GM10847 (cell line): ENCODE measurements around the gene WDR64.

Experiments
- POLR2A ChIP-seq: IDR thresholded peaks from 2 replicates; pipeline ENCODE4 v1.6.1; 2011; ENCODE audit not compliant: insufficient read length; ENCODE audit errors: extremely low read depth

The WDR64 gene

GRCh38 chr1:241652012-241652411, at the start of gene WDR64:
Gene WDR64, plus strand, starts transcription at chr1:241652281. Its CDS starts 204 bp downstream, at chr1:241652485.
- TF ChIP-seq POLR2A: no peak

DNA sequence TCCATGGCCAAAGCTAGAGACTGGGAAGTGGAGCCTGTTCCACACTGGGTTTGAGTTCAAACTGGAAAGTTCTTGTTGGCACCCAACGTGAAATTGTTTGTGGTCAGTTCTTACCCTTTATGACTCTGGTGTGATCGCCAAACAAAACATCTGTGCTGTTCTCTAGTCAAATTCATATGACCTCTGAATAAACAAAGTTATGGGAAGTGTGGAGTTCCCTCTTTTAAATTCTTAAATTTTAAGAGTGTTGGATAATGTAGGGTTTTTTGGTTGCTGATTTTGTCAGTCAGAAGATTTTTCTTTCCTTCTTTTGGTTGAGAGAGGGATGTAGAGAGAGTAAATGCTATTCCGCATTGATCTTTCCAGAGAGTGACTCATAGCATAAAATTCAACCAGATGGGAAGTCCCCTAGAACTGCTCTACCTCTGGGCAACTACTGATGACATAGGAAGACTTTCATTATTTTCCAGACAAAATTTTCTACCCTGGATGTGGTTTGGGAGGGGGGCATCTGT, 48.3 kb upstream of the WDR64 start:
- no peak for TF ChIP-seq POLR2A

DNA sequence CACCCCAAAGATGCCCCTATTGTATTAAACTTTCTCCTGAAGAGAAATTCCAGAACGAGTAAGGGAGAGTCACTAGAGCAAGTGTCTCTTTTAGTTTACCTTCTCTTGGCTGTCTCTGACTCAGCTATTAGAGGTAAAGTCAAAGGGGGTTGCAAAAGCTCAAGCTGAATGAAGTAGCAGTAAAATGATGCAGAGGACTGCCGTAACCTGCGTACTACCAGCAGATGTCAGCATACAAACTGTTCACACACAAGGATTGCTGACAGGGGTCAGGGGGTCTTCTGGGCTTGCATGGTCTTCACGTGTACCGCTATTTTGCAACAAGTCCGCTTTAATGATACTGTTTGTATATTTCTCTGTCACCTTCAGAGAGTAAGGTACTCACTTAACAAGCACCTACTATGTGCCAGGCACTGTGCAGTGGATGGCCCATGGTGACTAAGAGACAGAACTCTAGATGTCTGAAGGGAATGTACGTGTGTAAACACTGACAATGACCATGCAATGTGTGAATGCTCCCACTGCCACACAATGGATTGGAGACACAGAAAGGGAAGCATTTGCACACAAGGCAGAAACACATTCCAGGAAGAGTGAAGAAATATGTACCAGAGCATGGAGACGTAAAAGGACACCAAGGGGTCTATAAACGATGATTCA, 46.8 kb upstream of the WDR64 start:
- no peak for TF ChIP-seq POLR2A

- TF ChIP-seq POLR2A: no peak
These were observed 45.5 kb upstream of the WDR64 start for GRCh38 chr1:241606544-241606943.

- TF ChIP-seq POLR2A: no peak
These were observed 44.6 kb upstream of the WDR64 start for GRCh38 chr1:241607497-241607896.

DNA sequence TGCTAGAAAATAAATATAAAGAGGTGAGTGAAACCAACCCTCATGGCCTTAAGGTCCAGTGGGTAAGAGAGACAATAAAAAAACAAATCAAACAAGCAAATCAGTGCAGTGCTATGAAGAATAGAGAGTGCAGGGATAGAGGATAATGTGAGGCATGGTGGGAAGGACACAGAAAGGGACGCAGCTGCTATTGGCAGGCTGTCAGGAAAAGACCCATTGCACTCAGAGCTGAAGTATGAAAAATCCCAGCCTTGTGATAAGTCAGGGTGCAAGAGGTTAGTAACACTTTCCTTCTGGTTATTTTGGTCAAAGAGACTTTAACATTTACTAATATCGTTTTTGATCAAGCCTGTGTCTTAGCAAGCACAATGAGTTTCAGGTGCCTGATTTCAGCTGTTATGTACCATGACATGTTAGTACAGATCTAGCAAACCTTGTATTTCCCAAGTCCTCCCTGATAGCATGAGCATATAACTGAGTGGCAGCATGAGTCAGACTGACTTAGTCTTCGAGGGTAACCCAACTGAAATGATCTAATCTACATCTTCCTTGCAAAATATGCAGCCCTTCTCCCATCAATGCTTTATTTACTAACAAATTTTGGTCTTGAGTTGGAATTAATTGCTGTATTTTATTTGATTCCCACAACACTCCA, 43.6 kb upstream of the WDR64 start:
- no peak for TF ChIP-seq POLR2A

GRCh38 chr1:241610056-241610815, 41.8 kb upstream of the WDR64 start:
- no peak for TF ChIP-seq POLR2A

GRCh38 chr1:241611063-241611462, 41.0 kb upstream of the WDR64 start:
- TF ChIP-seq POLR2A: no peak

GRCh38 chr1:241611736-241612135, 40.3 kb upstream of the WDR64 start:
- TF ChIP-seq POLR2A: no peak

DNA sequence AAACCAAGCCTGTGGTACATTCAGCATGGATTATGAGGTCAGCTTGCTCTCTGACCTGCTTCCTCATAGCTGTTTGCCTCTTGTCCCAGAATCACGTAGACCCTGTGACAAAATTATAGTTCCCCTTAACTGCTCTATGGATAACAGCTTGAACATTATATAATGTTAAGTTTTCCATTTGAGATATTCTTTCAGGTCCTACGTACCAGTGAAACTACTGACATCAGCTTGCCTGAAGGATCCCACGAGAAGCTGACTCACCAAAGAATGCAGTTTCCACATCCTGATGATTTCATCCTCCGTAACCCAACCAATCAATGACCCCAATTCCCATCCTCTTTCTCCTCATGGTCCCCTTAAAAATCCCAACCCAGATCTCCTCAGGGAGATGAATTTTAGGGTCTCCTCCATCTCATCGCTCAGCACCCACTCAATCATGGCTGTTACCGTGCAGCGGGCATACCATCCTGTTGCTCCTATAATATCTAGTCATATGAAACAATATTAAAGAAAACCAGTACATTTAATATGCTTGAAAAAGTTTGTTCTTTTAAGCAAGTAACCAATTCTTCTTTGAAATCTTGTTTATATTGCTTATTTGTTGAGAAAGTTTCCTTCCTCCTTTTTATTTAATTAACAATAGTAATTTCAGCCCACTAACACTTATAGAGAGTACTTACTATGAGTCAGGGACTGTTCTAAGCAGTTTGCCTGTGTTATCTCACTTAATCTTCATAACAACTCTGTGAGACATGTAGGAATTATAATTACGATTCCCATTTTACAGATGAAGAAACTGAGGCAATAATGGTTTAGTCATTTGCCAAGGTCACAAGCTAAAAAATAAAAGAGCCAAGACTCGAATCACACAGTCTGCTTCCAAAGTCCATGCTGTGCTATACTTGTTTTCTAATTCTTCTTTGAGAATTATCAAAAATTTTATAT, 39.3 kb upstream of the WDR64 start:
- no peak for TF ChIP-seq POLR2A

- no peak for TF ChIP-seq POLR2A
These were observed 37.9 kb upstream of the WDR64 start for GRCh38 chr1:241614144-241614543.

DNA sequence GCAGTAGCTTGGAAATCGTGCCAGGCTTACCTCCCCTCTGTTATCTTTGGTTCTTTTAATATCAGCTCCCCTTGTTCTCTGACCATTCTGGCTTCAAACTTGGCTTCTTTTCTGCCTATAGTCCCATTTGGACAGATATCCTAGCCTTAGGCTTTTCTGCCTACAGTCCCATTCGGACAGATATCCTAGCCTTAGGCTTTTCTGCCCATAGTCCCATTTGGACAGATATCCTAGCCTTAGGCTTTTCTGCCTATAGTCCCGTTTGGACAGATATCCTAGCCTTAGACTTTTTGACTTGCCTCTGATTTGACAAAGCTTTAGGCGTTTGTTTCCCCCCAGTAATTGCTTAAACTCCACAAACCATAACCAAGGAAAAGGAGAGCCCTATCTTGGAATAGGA, 37.5 kb upstream of the WDR64 start:
- TF ChIP-seq POLR2A: no peak

DNA sequence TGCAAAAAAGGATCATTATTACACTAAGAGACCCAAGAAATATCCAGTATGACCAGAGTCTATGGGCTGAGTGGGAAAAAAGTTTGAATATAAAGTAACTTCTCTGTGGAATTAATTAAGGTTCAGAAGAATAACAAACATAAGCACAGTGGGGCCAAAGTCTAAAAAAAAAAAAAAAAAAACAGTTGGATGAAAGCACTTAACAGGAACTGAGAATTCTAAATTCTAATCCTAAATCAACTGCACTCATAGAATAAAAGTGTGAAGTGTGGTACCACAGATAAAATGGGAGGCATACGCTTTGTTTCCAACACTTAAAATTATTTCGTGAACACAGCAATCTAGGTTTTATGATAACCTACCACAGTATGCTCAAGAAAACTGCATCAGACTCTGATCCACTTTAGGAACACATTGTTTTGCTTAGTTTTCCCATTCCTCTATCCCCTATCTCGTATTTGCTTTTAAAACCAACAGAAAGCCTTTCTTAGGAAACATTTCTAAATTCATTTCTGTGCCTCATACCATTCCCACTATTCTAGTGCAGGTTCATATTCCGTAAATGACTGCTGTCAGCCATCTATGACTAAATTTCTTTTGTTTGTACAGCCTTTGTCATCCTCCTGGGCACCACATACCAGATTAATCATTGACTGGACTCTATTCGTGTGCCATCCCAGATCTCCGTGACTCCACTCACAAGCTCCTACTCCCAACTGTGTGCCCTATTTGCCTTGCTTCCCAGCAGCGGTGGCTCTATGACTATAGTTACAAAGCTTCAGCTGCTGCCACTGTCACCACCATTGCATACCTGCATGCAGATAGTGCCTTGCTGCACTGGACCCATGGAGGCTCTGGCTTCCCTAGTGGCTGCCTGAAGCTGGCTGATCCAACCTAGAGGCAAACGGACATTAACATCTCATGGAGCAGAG, 36.8 kb upstream of the WDR64 start:
- TF ChIP-seq POLR2A: no peak

DNA sequence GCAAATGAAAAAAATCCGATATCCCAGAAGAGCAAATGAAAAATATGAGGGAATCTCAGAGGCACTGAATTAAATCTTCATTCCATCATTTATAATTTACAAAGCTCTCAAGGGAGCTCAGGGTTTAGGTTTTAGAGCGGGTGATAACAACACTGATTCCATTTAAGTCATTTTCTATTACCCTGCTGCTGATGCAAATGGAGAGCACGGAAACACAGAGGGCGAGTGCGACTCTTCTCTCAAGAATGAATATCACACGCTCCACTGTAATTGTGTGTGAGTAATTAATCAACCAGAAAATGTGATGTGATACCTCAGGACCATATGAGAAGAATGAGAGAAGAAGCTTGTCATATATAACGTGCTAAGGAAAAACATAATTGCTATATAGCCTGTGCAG, 34.7 kb upstream of the WDR64 start:
- no peak for TF ChIP-seq POLR2A
